K562 (cell line): ENCODE data around the gene MTHFR. TPM values are rescaled to one million over a fixed set of nuclear protein-coding genes. Genes with fewer than 3 reads are reported as not detected.

Experiments
- BCL6 ChIP-seq: fragments of 250-450 bp; sonication (Bioruptor Pico); IDR thresholded peaks from 2 replicates; pipeline ENCODE4 v1.4.0; 2020
- CAMTA2 ChIP-seq: fragments of 250-450 bp; sonication (Bioruptor Pico); conservative IDR thresholded peaks from 2 replicates; pipeline ENCODE4 v1.5.1; 2022
- CGGBP1 ChIP-seq: fragments of 250-450 bp; sonication (Bioruptor Pico); IDR thresholded peaks from 2 replicates; pipeline ENCODE4 v1.9.0; 2021; ENCODE audit warnings: mild to moderate bottlenecking
- ESRRA ChIP-seq: fragments of 450-650 bp; IDR thresholded peaks from 2 replicates; pipeline ENCODE4 v1.6.1; 2014; ENCODE audit warnings: low read depth, mild to moderate bottlenecking, moderate library complexity, borderline replicate concordance
- ESRRB ChIP-seq: fragments of 250-450 bp; sonication (Bioruptor Pico); IDR thresholded peaks from 2 replicates; pipeline ENCODE4 v1.5.0; 2020; ENCODE audit warnings: mild to moderate bottlenecking, moderate library complexity, borderline replicate concordance
- FOXP1 ChIP-seq: sonication (generic); formaldehyde crosslinking; IDR thresholded peaks from 2 replicates; pipeline ENCODE4 v1.8.0; 2022; ENCODE audit warnings: mild to moderate bottlenecking, missing genetic modification reagents
- HES1 ChIP-seq: fragments of 450-650 bp; IDR thresholded peaks from 2 replicates; pipeline ENCODE4 v1.6.1; 2016; ENCODE audit warnings: low read depth, mild to moderate bottlenecking, moderate library complexity
- MLX ChIP-seq, 2 experiments: fragments of 450-650 bp in 1 of 2; sonication (generic) in 1 of 2; formaldehyde crosslinking; conservative IDR thresholded peaks; 2 replicates each; pipeline versions ENCODE4 v1.4.0 to v1.8.1; 2020 to 2022; ENCODE audit warnings: mild to moderate bottlenecking in 1 of 2, missing genetic modification reagents in 1 of 2
- NCOA1 ChIP-seq: fragments of 450-650 bp; IDR thresholded peaks from 2 replicates; pipeline ENCODE4 v1.6.1; 2016; ENCODE audit warnings: low read depth
- PPARD ChIP-seq: fragments of 250-450 bp; sonication (Bioruptor Pico); IDR thresholded peaks from 2 replicates; pipeline ENCODE4 v1.8.0; 2022; ENCODE audit warnings: inconsistent platforms, mild to moderate bottlenecking, moderate library complexity
- RBM22 ChIP-seq: fragments of 200-400 bp; formaldehyde crosslinking; IDR thresholded peaks from 2 replicates; pipeline ENCODE4 v1.6.1; 2018; ENCODE audit warnings: low read length, low read depth; ENCODE audit not compliant: poor library complexity, severe bottlenecking
- RNF219 ChIP-seq: fragments of 250-450 bp; sonication (Bioruptor Pico); IDR thresholded peaks from 2 replicates; pipeline ENCODE4 v1.5.0; 2022; ENCODE audit warnings: mild to moderate bottlenecking
- SMAD3 ChIP-seq: fragments of 450-650 bp; formaldehyde crosslinking; conservative IDR thresholded peaks from 2 replicates; pipeline ENCODE4 v1.4.0; 2020; ENCODE audit warnings: mild to moderate bottlenecking
- THRA ChIP-seq: fragments of 450-650 bp; IDR thresholded peaks from 2 replicates; pipeline ENCODE4 v1.6.1; 2017; ENCODE audit warnings: mild to moderate bottlenecking, moderate library complexity
- ZNF143 ChIP-seq: sonication (generic); formaldehyde crosslinking; IDR thresholded peaks from 2 replicates; pipeline ENCODE4 v1.9.0; 2022; ENCODE audit warnings: mild to moderate bottlenecking, missing genetic modification reagents
- ZNF146 ChIP-seq: IDR thresholded peaks from one replicate; pipeline ENCODE4 v1.6.1; 2018; ENCODE audit warnings: missing compliant biosample characterization; ENCODE audit not compliant: unreplicated experiment
- ZNF316 ChIP-seq: fragments of 450-650 bp; IDR thresholded peaks from 2 replicates; pipeline ENCODE4 v1.6.1; 2016
- polyA plus RNA-seq, 8 experiments: library from polyadenylated mRNA; depleted of rRNA in 4 of 8; stranded (reverse) in 5 of 8; unstranded in 3 of 8; fragments of >200 nt; fragmentation: Nextera tagmentation in 2 of 8; fragmentation: Illumina TruSeq in 1 of 8; extraction: Ambion mirVana in 2 of 8; extraction: Trizol in 1 of 8; gene quantifications; 2 replicates each; pipeline versions ENCODE4 v1.2.1 to v1.2.3, GENCODE V29; 2011 to 2014; ENCODE audit warnings: inconsistent platforms in 1 of 8, missing spikeins in 1 of 8
- total RNA-seq, 7 experiments: library from RNA; depleted of rRNA in 6 of 7; stranded (reverse); fragments of >200 nt in 6 of 7; fragmentation: Illumina TruSeq in 2 of 7; extraction: Trizol in 2 of 7; gene quantifications; 2 replicates each; pipeline versions ENCODE4 v1.2.1 to v1.2.3, GENCODE V29; 2011 to 2021; ENCODE audit warnings: low replicate concordance in 1 of 7
- TF ChIP-seq, protein P1 (sequence below): fragments of 250-450 bp; sonication (Bioruptor Pico); IDR thresholded peaks from 2 replicates; pipeline ENCODE4 v1.5.0; 2021; ENCODE audit warnings: mild to moderate bottlenecking, moderate library complexity
- TF ChIP-seq, protein P2 (sequence below), 2 experiments: fragments of 250-450 bp in 1 of 2; fragments of 450-650 bp in 1 of 2; sonication (Bioruptor Pico) in 1 of 2; IDR thresholded peaks; 2 replicates each; pipeline versions ENCODE4 v1.6.1 to v1.8.0; 2016 to 2021; ENCODE audit warnings: mild to moderate bottlenecking in 2 of 2, moderate library complexity in 2 of 2, missing compliant biosample characterization in 1 of 2, missing genetic modification characterization in 1 of 2

MTHFR gene
- total and polyA plus RNA-seq, 9 of the 15 experiments (the other 6 are each of a cell fraction or from before 2014, with no cell fraction given): 5.0 to 104 (median 62.6) TPM

DNA sequence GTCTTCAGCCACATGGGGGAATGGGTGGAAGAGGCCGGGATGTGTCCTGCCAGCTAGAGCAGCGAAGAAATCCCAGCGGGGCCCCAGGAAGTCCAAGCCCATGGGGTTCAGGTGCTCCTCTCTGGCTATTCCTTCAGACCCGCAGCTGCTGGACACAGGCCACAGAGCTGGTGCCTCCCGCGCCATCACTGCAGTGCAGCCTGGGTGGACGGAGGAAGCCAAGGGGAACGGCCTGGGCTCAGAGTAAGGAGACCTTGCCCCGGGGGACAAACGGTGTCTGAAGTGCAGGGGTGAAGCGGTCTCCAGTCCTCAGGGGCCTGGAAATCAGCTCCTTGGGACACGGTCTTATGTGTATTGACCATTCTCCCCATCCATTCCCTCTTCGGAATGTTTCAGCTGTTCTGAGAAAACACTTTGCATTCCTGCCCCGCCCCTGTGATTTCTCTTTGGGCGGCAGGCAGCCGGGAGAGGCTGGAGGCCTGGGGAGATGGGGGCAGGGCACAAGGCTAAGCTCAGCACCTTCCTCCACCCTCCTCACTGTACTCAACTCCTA is 18.4 kb downstream of the MTHFR start (continued):
- TF ChIP-seq, protein P1, sequence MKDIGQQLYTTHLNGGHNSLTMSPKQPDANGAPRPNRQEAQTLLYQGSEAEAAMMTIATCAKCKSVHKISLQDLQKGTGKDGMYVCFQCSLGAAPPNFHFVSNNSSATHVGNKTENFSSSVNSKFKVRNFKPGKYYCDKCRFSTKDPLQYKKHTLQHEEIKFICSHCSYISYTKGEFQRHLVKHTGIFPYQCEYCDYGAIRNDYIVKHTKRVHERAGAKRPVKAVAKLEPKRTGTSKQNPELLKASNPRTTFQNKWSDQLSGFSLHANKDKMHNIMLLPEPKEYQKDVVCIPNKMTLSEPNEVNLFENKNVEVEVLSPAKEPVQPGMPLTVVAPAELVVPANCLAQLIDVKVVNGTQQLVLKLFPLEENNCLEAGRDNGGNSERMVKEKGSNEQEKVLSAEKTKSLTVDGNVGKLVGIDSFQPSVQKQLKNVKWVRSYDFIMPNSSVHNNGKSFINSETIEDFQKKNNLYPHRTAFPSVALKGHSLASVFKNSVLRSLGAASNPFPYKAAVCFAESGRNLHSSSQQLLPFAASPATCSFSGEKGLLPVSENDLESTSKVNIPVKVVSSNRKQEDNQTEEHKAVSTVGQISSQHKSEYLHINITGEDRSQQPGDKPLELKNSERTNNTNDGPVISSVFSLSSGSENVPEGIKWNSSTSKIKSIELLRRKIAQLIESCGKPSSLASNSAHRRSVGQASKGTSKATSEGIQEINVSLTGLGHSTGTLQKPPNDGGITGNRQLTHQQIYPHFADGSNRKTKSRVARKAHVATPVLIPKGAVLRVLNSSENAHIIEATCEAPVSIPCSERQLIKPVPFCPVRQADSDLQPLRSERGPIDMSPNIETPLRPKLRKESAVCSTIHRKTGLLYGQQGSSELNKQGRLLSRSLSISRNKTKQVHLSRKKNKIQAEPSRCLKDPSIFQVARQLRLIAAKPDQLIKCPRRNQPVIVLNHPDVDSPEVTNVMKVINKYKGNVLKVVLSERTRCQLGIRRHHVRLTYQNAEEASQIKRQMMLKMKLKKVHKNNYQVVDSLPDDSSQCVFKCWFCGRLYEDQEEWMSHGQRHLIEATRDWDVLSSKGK (CRISPR knock-in tag): no peak
- no peak for TF ChIP-seq BCL6
- TF ChIP-seq ESRRA: no peak
- TF ChIP-seq FOXP1: 0 out of 2 replicates have a peak, but pooled peaks have one; percentile 42
- no peak for TF ChIP-seq ESRRB (CRISPR knock-in tag)
- TF ChIP-seq THRA: no peak
- peak; percentile 50; the same call in 1 of the 2 replicates for TF ChIP-seq SMAD3
- TF ChIP-seq, protein P2, sequence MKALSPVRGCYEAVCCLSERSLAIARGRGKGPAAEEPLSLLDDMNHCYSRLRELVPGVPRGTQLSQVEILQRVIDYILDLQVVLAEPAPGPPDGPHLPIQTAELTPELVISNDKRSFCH (CRISPR knock-in tag; IDR thresholded peaks at IDR 0.05): no peak
- TF ChIP-seq, protein P2 (tag; IDR thresholded peaks at IDR 0.05): no peak
- no peak for TF ChIP-seq HES1
- TF ChIP-seq PPARD (CRISPR knock-in tag): no peak
- no peak for TF ChIP-seq NCOA1
- no peak for TF ChIP-seq RNF219 (CRISPR knock-in tag)
- TF ChIP-seq MLX (CRISPR knock-in tag; conservative IDR thresholded peaks at IDR 0.05): 0 out of 4 replicates have a peak, but pooled peaks of 1 of the 2 experiments have one; percentile 6
- 0 out of 2 replicates have a peak, but pooled peaks have one; percentile 42 for TF ChIP-seq ZNF143 (CRISPR knock-in tag)
- peak; percentile 82 for TF ChIP-seq RBM22
- no peak for TF ChIP-seq ZNF146 (CRISPR knock-in tag)
- TF ChIP-seq CGGBP1 (CRISPR knock-in tag): peak; percentile 16; the same call in 1 of the 2 replicates
- no peak for TF ChIP-seq CAMTA2
- no peak for TF ChIP-seq ZNF316
